NCI-H1105 treated with DMSO at 0.1 percent for 48 hours (cell line): ENCODE data around the gene MYO1C.
"Not testable (repeated sequence)": the region's sequence is repeated elsewhere in the genome, so short reads cannot be mapped to it uniquely, and the experiment has no call there.

Experiments used
- DNase-seq: peaks from one replicate; lab custom pipeline; 2025; lab: John Stamatoyannopoulos, UW

Gene MYO1C

DNA sequence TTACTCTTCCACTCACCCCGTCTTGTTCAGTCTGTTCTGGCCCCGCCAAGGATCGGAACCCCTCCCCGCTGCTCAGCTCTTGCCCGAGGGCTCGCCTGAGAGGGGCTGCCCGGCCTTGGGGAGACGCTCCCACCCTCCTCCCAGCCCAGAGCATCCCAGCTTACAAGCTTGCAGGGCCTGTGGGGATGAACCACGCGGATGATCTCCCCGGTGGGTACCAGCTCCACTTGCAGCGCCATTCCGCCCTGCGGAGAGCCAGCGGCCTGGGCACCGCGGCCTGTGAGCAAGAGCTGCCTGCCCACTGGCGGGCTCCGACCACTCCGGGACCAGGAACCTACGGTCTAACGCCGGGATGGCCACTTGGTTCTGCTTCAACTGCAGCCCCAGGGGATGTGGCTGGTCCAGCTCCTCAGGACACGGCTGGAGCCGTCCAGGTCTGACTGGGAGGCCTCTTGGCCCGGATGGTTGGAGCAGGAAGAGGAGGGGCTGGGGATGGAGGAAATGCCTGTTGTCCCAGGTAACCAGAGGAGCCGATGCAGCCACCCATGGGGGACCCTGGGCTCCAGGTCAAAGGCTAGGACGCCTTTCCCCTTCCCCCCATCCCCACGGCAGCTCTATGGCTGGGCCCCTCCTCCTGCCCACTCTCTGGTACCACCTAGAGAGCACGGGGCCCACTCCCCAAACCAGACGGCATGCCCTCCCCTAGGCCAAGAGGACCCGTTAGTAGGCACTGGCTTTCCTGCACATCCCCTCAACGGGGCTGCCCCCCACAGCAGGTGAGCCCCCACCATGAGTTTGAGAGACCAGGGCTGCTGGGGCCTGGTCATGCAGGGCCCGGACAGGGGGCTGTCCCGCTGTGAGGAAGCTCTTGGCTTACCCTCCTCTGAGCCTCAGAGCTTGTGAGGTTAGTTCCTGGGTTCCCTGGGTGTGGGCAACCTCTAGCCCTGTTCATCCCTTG lies at the start of gene MYO1C:
Gene MYO1C (minus strand): TSS at position 438 of the 958 bp plus-strand sequence. CDS start 199 bp downstream, at position 239.
- no peak for DNase-seq

DNA sequence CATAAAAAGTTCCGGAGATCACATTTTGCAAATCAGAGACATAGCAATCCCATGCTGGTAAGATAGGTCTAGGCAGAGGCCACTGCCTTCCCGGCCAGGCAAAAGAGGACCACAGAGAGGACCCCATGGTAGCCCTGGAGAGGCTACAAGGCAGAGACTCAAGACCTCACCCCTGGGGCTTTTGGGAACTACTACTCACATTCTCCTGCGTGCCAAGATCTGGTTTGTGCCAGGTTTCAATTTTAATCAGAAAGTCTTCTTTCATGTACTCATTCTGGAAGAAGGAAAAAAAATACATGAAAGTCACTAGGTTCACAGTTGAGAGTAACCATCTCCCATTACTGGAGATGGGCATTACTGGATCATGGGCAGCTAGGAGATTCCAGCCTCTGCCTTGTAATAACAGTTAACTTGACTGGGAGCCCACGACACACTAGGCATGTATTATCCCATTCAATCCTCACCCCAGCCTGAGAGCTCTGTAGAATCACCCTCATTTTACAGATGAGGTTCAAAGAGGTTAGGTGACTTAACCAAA lies 49.0 kb upstream of the MYO1C start:
- DNase-seq = no peak

GRCh38 chr17:1539811-1540210 lies 47.3 kb upstream of the MYO1C start:
- no peak for DNase-seq

GRCh38 chr17:1535737-1536136 lies 43.3 kb upstream of the MYO1C start:
- DNase-seq = no peak

GRCh38 chr17:1533661-1534325 lies 41.3 kb upstream of the MYO1C start:
- DNase-seq = no peak

DNA sequence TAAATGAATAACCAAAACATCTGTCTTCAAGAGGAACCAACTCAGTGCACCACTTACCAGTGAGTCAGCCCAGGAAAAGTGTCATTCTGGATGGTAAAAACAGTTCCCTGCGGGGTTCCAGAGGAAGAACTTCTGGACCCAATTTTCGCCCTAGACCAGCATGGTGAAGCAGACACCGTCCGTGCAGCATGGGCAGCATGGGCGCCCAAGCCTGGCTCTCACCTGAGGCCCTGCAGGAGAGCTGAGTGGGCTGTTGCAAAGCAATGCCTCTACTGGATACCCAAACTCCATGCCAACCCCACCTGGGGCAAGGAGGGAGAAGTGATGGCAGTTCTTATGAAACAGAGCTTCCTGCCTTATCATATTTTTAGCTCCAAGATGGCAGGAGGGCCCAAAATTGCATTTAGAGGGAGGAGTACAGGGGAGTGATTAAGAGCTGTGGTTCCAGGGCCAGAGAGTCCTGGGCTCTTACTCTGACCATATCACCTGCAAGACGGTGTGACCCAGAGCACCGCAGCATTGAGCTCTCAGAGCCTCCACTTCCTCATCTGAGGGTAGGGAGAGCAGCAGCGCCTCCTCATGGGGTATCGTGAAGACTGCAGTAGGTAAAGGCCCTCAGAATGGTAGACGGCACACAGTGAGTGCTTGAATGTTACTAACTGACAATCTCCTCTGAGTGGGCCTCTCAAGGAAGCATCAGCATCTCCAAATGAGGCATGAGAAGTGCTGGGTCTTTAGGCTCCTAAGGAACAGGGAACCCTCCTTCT lies 40.5 kb upstream of the MYO1C start:
- DNase-seq = no peak

GRCh38 chr17:1529863-1530262 lies 37.4 kb upstream of the MYO1C start:
- no peak for DNase-seq

- DNase-seq = not testable (repeated sequence)
Measured at GRCh38 chr17:1526876-1527275, 34.4 kb upstream of the MYO1C start.

DNA sequence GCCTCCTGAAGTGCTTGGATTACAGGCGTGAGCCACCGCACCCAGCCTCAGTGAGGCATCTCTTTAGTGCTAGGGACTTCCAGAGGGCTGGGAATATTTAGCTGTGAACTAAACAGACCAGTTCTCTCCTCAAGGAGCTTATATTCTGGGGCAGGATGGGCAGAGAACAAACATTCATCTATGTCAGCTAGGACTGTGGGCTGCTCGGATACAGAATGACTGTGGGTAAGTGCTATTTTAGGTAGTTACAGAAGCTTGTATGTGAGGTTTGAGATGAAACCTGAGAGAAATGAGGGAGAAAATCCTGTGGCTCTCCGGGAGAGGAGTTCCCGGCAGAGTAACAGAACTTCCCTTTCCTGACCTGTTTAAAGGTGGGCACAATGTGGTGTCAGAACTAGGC lies 30.1 kb upstream of the MYO1C start:
- DNase-seq = no peak

GRCh38 chr17:1521086-1521640 lies 28.7 kb upstream of the MYO1C start:
- no peak for DNase-seq

DNA sequence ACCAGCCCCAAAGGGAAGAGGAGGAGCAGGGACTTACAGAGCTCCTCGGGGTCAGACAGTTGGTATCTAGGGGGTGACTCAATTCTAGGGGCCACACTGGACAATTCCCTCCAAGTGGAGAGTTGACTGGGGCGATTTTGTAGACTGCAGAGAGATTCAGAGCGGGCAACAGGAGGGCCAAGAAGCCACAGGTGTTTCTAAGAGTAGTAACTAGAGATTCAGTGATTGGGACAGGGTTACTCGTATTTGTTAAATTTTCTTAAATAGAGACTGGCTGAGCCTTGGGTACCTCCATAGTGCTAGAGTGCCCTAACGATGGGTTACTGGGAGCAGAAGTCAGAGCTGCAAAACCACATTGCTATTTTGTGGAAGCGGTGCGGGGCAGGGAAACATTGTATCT lies 27.2 kb upstream of the MYO1C start:
- DNase-seq = no peak

- DNase-seq = no peak
Measured at GRCh38 chr17:1518410-1518809, 25.9 kb upstream of the MYO1C start.

DNA sequence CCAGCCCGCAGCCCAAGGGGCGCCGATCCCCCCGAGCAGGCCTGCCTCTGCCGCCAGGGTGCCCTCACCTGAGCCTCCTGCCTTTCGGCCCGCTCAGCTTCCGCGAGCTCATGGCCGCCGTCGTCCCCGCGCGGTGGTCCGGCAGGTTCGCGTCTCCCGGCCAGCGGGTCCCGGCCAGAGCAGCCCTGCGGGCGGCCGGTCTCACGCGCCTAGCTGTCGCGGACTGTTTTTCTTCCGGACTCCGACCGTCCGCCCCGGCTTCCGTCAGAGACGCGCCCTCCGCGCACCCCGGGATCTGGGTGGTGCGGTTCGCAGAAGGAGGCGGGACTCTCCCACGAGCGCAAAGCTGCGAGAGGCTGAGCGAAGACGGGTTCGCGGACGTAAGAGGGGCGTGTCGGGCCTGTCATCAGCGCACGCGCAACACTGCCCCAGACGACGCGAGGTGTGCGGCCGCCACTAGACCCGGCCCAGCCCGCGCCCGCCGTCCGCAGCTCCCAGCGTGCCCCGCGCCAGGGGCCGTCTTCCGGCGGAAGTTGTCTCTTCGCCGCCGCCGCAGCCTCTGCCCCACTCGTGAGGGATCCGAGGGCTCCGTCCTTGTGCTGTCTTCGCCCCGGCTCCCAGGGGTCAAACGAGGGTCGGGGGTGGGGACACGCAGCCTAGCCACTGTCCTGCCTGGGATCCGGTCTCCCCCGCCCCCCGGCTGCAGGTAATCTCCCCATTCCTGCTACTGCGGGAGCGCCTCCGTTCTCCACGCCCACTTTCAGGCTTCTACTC lies 24.1 kb upstream of the MYO1C start, which contains the start of gene INPP5K:
Gene INPP5K (minus strand): TSS at position 225 of the 774 bp plus-strand sequence. CDS start 113 bp downstream, at position 112.
- DNase-seq = peak; percentile 86

GRCh38 chr17:1515640-1516387 lies 23.3 kb upstream of the MYO1C start:
- DNase-seq = peak; percentile 33

DNA sequence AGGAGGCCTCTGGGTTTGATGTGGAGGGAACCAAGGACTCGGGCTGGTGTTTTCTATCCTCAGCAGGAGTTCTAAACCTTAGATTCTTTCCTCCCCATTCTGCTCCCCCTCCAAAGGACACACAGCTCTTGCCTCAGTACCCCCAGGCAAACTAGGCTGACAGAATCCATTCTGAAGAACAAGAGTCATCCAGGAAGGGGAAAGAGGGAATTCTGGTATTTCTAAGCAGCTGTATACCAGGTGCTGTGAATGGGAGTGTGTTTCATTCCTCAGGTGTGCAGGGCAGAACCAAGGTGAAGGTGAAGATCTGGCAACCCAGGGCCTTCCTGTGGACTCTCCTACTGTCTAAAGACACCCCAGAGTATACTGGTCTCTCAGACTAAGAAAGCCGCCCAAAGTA lies 19.9 kb upstream of the MYO1C start:
- no peak for DNase-seq

- no peak for DNase-seq
Measured at GRCh38 chr17:1511756-1512321, 19.4 kb upstream of the MYO1C start.

DNA sequence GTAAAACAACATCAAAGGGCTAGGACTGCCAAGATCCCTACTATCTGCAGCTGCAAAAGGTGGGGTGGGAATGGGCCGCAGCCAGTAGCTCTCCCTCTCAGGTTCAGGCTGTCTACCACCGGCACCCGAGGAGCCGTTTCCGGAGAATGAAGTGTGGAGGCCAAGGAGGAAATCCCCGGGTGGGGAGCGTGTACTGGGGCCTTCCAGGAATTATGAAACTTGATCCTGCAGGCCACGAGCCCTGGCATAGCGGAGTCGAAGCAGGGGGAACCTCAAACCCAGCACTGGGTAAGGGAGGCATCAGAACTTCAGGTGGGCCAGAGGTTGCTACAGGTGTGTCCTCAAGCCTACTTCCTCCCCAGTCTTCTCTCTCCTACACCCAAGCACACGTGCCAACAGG lies 18.8 kb upstream of the MYO1C start:
- no peak for DNase-seq

DNA sequence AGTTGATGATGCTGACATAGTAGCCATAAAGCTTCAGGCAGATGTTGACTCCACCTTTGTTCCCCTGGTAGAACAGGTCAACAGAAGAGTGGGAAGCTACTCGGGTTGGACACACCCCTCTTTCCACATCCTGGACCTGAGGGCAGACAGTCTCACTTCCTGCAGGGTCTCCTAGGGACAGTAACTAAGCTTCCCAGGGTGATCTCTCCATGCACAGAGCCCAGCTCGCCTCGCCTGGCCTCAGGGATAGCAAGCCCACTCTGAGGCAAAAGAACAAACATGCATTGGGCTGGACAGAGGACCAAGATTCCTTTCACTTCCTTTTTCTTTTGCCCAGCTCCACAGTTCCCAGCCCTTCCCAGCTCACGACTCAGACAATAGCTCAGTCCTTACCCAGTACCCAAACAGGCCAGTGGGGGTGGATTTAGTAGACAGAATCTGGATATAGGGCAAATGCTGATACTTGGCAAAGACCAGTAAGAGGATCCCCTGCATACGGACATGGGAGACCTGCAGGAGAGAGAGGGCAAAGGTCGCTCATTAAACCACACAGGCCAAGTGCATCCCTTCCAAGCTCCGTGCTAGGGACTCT lies 16.9 kb upstream of the MYO1C start:
- no peak for DNase-seq

- not testable (repeated sequence) for DNase-seq
Measured at GRCh38 chr17:1508709-1509108, 16.2 kb upstream of the MYO1C start.
